H1 (cell line): Measurements from ENCODE around the gene OBSCN. TPM values are rescaled to one million over a fixed set of nuclear protein-coding genes. Genes with fewer than 3 reads are reported as not detected.

Experiments used
- CTCF ChIA-PET: fragments of 300-600 bp; sonication (Branson Sonifier 250); formaldehyde crosslinking; loops from one replicate; lab custom pipeline; 2021; ENCODE audit not compliant: partially characterized antibody; lab: Charles Lee
- POLR2A ChIA-PET: fragments of 300-600 bp; sonication (Branson Sonifier 250); formaldehyde crosslinking; loops from one replicate; lab custom pipeline; 2021; ENCODE audit warnings: inconsistent platforms; ENCODE audit not compliant: partially characterized antibody; lab: Charles Lee
- DNase-seq, 2 experiments: peaks; one replicate each; pipeline versions ENCODE4 v3.0.0 to v3.0.0-alpha.2; 2010 to 2022; ENCODE audit warnings: low spot score in 2 of 2, low read depth in 1 of 2, mixed read lengths in 1 of 2
- FAIRE-seq: peaks from 2 replicates; lab custom pipeline; 2011; peaks lifted over from hg19 to GRCh38; lab: Jason Lieb, UNC
- H2AFZ ChIP-seq: 2 replicates; pipeline ENCODE4 v1.8.1; 2012; ENCODE audit warnings: low read length, inconsistent platforms
- H2AK5ac ChIP-seq: 2 replicates; pipeline ENCODE4 v1.6.1; 2013; ENCODE audit warnings: low read depth, low read length
- H2BK120ac ChIP-seq: replicated peaks from 2 replicates; pipeline ENCODE3; 2013; ENCODE audit warnings: low read depth, low read length, inconsistent platforms
- H2BK12ac ChIP-seq: 2 replicates; pipeline ENCODE4 v1.6.1; 2013; ENCODE audit warnings: low read depth, low read length
- H2BK15ac ChIP-seq: 2 replicates; pipeline ENCODE4 v1.6.1; 2013; ENCODE audit warnings: low read length
- H2BK20ac ChIP-seq: 2 replicates; pipeline ENCODE4 v1.6.1; 2013; ENCODE audit warnings: low read length
- H2BK5ac ChIP-seq: 2 replicates; pipeline ENCODE4 v1.6.1; 2013; ENCODE audit warnings: low read depth, low read length
- H3K14ac ChIP-seq: 2 replicates; pipeline ENCODE4 v1.6.1; 2013; ENCODE audit warnings: inconsistent platforms; ENCODE audit not compliant: insufficient read length
- H3K18ac ChIP-seq: 2 replicates; pipeline ENCODE4 v1.6.1; 2013; ENCODE audit warnings: low read length; ENCODE audit errors: extremely low read depth
- H3K23ac ChIP-seq: 2 replicates; pipeline ENCODE4 v1.6.1; 2013; ENCODE audit warnings: inconsistent platforms; ENCODE audit not compliant: insufficient read length
- H3K23me2 ChIP-seq: 2 replicates; pipeline ENCODE4 v1.6.1; 2013; ENCODE audit warnings: low read depth, low read length
- H3K27ac ChIP-seq: 2 replicates; pipeline ENCODE4 v1.6.1; 2011; ENCODE audit warnings: low read depth, low read length, inconsistent platforms
- H3K27me3 ChIP-seq, 4 experiments: replicated peaks in 1 of 4; 1 replicate in 1 of 4; 2 replicates in 3 of 4; pipeline versions ENCODE4 v1.6.1 to v1.8.1; 2011 to 2013; ENCODE audit warnings: low read length in 3 of 4, mild to moderate bottlenecking in 3 of 4, inconsistent platforms in 2 of 4, mixed read lengths in 2 of 4, moderate library complexity in 1 of 4; ENCODE audit not compliant: control insufficient read depth in 3 of 4, insufficient read depth in 3 of 4; ENCODE audit errors: extremely low read depth in 1 of 4
- H3K36me3 ChIP-seq, 4 experiments: 2 replicates each; pipeline versions ENCODE4 v1.6.1 to v1.8.1; 2011 to 2013; ENCODE audit warnings: mild to moderate bottlenecking in 4 of 4, low read length in 3 of 4, moderate library complexity in 2 of 4, control low read depth in 1 of 4, inconsistent platforms in 1 of 4; ENCODE audit not compliant: insufficient read depth in 4 of 4, control insufficient read depth in 2 of 4
- H3K4ac ChIP-seq: replicated peaks from 2 replicates; pipeline ENCODE3; 2013; ENCODE audit warnings: low read length, low read depth, mixed read lengths, inconsistent platforms; ENCODE audit not compliant: insufficient read length
- H3K4me1 ChIP-seq, 4 experiments: replicated peaks in 1 of 4; 1 replicate in 1 of 4; 2 replicates in 3 of 4; pipeline versions ENCODE4 v1.6.1 to v1.8.1; 2011 to 2013; ENCODE audit warnings: low read length in 3 of 4, inconsistent platforms in 2 of 4, mixed read lengths in 1 of 4; ENCODE audit not compliant: insufficient read depth in 4 of 4, control insufficient read depth in 3 of 4
- H3K4me2 ChIP-seq, 2 experiments: 2 replicates each; pipeline versions ENCODE4 v1.6.1 to v1.8.1; 2011 to 2013; ENCODE audit warnings: low read depth in 2 of 2, low read length in 2 of 2, control low read depth in 1 of 2, inconsistent platforms in 1 of 2, mild to moderate bottlenecking in 1 of 2; ENCODE audit not compliant: insufficient read depth in 1 of 2
- H3K4me3 ChIP-seq, 4 experiments: fragments of 200-600, 300-600 bp in 1 of 4; sonication (generic), shearing (Covaris generic), sonication (Bioruptor Twin) in 1 of 4; 2 replicates each; pipeline versions ENCODE4 v1.5.1 to v1.8.1; 2011 to 2016; ENCODE audit warnings: low read length in 4 of 4, low read depth in 3 of 4, control low read depth in 2 of 4, inconsistent platforms in 2 of 4, mild to moderate bottlenecking in 2 of 4, mixed read lengths in 1 of 4, moderate library complexity in 1 of 4; ENCODE audit not compliant: insufficient read depth in 2 of 4; ENCODE audit errors: extremely low read depth in 1 of 4
- H3K56ac ChIP-seq: replicated peaks from 2 replicates; pipeline ENCODE3; 2013; ENCODE audit warnings: low read depth, mild to moderate bottlenecking, mixed read lengths, low read length, inconsistent platforms; ENCODE audit not compliant: insufficient read length
- H3K79me1 ChIP-seq: 2 replicates; pipeline ENCODE4 v1.6.1; 2013; ENCODE audit warnings: low read depth, low read length, control low read depth
- H3K79me2 ChIP-seq, 2 experiments: 2 replicates each; pipeline versions ENCODE4 v1.6.1 to v1.8.1; 2012 to 2013; ENCODE audit warnings: low read length in 2 of 2, mild to moderate bottlenecking in 2 of 2, inconsistent platforms in 1 of 2; ENCODE audit not compliant: insufficient read depth in 2 of 2, control insufficient read depth in 1 of 2
- H3K9ac ChIP-seq, 4 experiments: replicated peaks in 1 of 4; 1 replicate in 1 of 4; 2 replicates in 3 of 4; pipeline versions ENCODE4 v1.6.1 to v1.8.1; 2011 to 2013; ENCODE audit warnings: low read depth in 3 of 4, low read length in 3 of 4, control low read depth in 2 of 4, mild to moderate bottlenecking in 2 of 4, moderate library complexity in 2 of 4, inconsistent platforms in 1 of 4; ENCODE audit errors: extremely low read depth in 1 of 4
- H3K9me3 ChIP-seq, 2 experiments: 2 replicates each; pipeline versions ENCODE4 v1.6.1 to v1.8.1; 2012 to 2013; ENCODE audit warnings: mild to moderate bottlenecking in 2 of 2, moderate library complexity in 2 of 2, control low read depth in 1 of 2, inconsistent platforms in 1 of 2, low read depth in 1 of 2, low read length in 1 of 2, mixed read lengths in 1 of 2; ENCODE audit not compliant: insufficient read depth in 2 of 2
- H4K20me1 ChIP-seq, 2 experiments: replicated peaks in 1 of 2; 2 replicates each; pipeline versions ENCODE3 to v1.8.1; 2011 to 2013; ENCODE audit warnings: inconsistent platforms in 2 of 2, low read length in 2 of 2, mild to moderate bottlenecking in 1 of 2; ENCODE audit not compliant: insufficient read depth in 2 of 2, control insufficient read depth in 1 of 2
- H4K5ac ChIP-seq: 2 replicates; pipeline ENCODE4 v1.6.1; 2013; ENCODE audit warnings: low read length, low read depth, mixed read lengths, inconsistent platforms; ENCODE audit not compliant: insufficient read length
- H4K8ac ChIP-seq: 2 replicates; pipeline ENCODE4 v1.8.0; 2013; ENCODE audit warnings: mild to moderate bottlenecking, moderate library complexity, low read length, inconsistent platforms; ENCODE audit not compliant: insufficient read depth; ENCODE audit errors: extremely low read depth
- H4K91ac ChIP-seq: replicated peaks from 2 replicates; pipeline ENCODE3; 2013; ENCODE audit warnings: low read length, mixed read lengths, inconsistent platforms; ENCODE audit not compliant: insufficient read length
- CBX5 ChIP-seq: fragments of 300-800, 300-1000 bp; sonication (generic); IDR thresholded peaks from 2 replicates; pipeline ENCODE4 v1.7.1; 2016; ENCODE audit warnings: antibody characterized with exemption, low read length, low read depth
- CTBP2 ChIP-seq: IDR thresholded peaks from 2 replicates; pipeline ENCODE4 v1.7.0; 2011; ENCODE audit warnings: borderline replicate concordance, mild to moderate bottlenecking, moderate library complexity, mixed read lengths, low read length; ENCODE audit not compliant: insufficient read depth, insufficient read length
- GABPA ChIP-seq: IDR thresholded peaks from 2 replicates; pipeline ENCODE4 v1.6.1; 2011; ENCODE audit warnings: mild to moderate bottlenecking, low read length, moderate library complexity, borderline replicate concordance; ENCODE audit not compliant: insufficient read depth
- KDM5A ChIP-seq: fragments of 200-600 bp; IDR thresholded peaks from 2 replicates; pipeline ENCODE4 v1.7.1; 2012; ENCODE audit warnings: mild to moderate bottlenecking, low read length, inconsistent platforms, mixed read lengths
- NRF1 ChIP-seq: IDR thresholded peaks from 2 replicates; pipeline ENCODE4 v1.6.1; 2011; ENCODE audit warnings: mild to moderate bottlenecking, low read depth, low read length, improper control_type of control experiment
- RBBP5 ChIP-seq: IDR thresholded peaks from 2 replicates; pipeline ENCODE4 v1.7.1; 2012; ENCODE audit warnings: low read depth, mild to moderate bottlenecking, inconsistent platforms, low read length, moderate library complexity, borderline replicate concordance
- RXRA ChIP-seq: IDR thresholded peaks from 2 replicates; pipeline ENCODE4 v1.6.1; 2011; ENCODE audit warnings: low read depth, mild to moderate bottlenecking, low read length, moderate library complexity; ENCODE audit not compliant: insufficient read depth
- SP2 ChIP-seq: IDR thresholded peaks from 2 replicates; pipeline ENCODE4 v1.6.1; 2012; ENCODE audit warnings: mild to moderate bottlenecking, low read length, inconsistent platforms
- SRF ChIP-seq: IDR thresholded peaks from 2 replicates; pipeline ENCODE4 v1.6.1; 2011; ENCODE audit warnings: mild to moderate bottlenecking, low read depth, low read length, moderate library complexity
- SUZ12 ChIP-seq: fragments of 200-600 bp; sonication (generic); IDR thresholded peaks from 2 replicates; pipeline ENCODE4 v1.6.1; 2012; ENCODE audit warnings: mild to moderate bottlenecking, inconsistent platforms, low read length, moderate library complexity, mixed read lengths
- TAF7 ChIP-seq: optimal IDR thresholded peaks from 2 replicates; pipeline ENCODE3; 2011; ENCODE audit warnings: low read depth, mild to moderate bottlenecking, inconsistent platforms, low read length, moderate library complexity, borderline replicate concordance
- WGBS, 2 experiments: shearing (Covaris generic) in 1 of 2; methylation state at CpG; one replicate each; pipeline versions ENCODE4 v1.1.6 to v1.1.7; 2013 to 2015; ENCODE audit warnings: low lambda C conversion rate in 2 of 2, mixed read lengths in 2 of 2, inconsistent platforms in 1 of 2, low coverage in 1 of 2, missing lambda C conversion rate in 1 of 2; ENCODE audit not compliant: insufficient replicate concordance in 2 of 2, insufficient coverage in 1 of 2, insufficient read length in 1 of 2; ENCODE audit errors: extremely low coverage in 1 of 2, missing lambda C conversion rate in 1 of 2; 5-methylcytosine and 5-hydroxymethylcytosine counted together
- polyA plus RNA-seq, 7 experiments: library from polyadenylated mRNA; depleted of rRNA in 3 of 7; stranded (reverse) in 5 of 7; unstranded in 2 of 7; fragments of >200 nt in 5 of 7; fragments of 200-250 nt in 2 of 7; gene quantifications; 1 replicate in 5 of 7; 2 replicates in 1 of 7; 4 replicates in 1 of 7; pipeline versions ENCODE4 v1.2.1 to v1.2.3, GENCODE V29; 2011 to 2013; ENCODE audit warnings: missing spikeins in 2 of 7, mixed read lengths in 2 of 7
- total RNA-seq: library from RNA; stranded (reverse); fragmentation: NEBNext Ultra II Directional; extraction: Animal tissue kit (Norgen Biotek cat#: 25700); gene quantifications from 2 replicates; pipeline ENCODE4 v1.2.1, GENCODE V29; 2021
- TF ChIP-seq, protein P1 (sequence below): IDR thresholded peaks from 2 replicates; pipeline ENCODE4 v1.6.1; 2012; ENCODE audit warnings: inconsistent platforms

OBSCN gene
- total and polyA plus RNA-seq, 2 of the 8 experiments (the other 6 are each of a cell fraction or from before 2014, with no cell fraction given) = 7.5 to 28.4 TPM

DNA sequence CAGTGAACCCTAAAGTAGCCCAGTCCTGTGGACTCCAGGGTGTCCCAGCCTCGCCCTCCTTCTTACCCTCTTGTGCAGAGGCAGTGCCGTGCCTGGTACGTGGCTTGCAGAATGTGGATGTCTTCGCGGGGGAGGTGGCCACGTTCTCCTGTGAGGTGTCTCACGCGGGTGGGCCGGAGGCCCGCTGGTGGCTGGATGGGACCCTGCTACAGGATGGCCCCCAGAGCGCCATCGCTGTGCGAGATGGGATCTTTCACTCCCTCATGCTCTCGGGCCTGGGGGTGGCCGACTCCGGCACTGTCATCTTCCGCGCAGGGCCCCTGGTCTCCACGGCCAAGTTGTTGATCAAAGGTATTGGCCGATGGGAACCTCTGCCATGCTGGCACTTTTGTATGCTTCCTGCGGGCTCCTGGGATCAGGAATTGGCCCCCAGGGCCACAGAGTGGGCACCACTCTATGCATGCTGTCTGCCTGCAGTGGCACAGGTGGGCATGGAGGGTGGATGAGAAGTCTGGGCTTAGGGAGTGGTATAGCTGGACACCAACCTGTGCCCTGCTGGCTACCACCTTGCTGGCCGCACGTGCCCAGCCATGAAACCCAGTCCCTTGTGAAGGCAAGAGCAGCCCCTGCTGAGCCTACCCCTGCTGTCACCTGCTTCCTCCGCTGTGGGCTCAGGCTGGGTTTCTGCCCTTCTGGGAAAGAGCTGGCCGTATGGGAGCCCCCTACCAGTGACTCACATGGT is 105.9 kb downstream of the OBSCN start:
- H3K56ac ChIP-seq = no peak overlapping the region
- H2BK5ac ChIP-seq = no peak overlapping the region
- no peak overlapping the region for H2BK15ac ChIP-seq
- H3K9me3 ChIP-seq = peaks cover 7 to 9% of the 10 kb centered on the region in 2 experiments; a peak in 3 of 4 replicates
- WGBS, 2 experiments = 94% methylated on average over 25 of the region's 25 CpGs; no CpG with 5 or more reads in 1 of the 2 experiments
- no peaks in the 10 kb centered on the region for H3K79me1 ChIP-seq
- no peak overlapping the region for H3K4ac ChIP-seq
- peaks cover 8% of the 10 kb centered on the region; the same call in 1 of the 2 replicates for H3K23me2 ChIP-seq
- H4K8ac ChIP-seq = no peak overlapping the region
- H3K4me3 ChIP-seq = no peak overlapping the region
- H2AFZ ChIP-seq = no peak overlapping the region
- H3K18ac ChIP-seq = no peak overlapping the region
- no peak overlapping the region for H4K5ac ChIP-seq
- H3K9ac ChIP-seq = no peak overlapping the region
- H3K14ac ChIP-seq = no peak overlapping the region
- POLR2A ChIA-PET = no interaction called here
- no peak overlapping the region for H3K4me2 ChIP-seq
- H2BK120ac ChIP-seq = no peak overlapping the region
- H3K27me3 ChIP-seq = no peaks in the 10 kb centered on the region; a peak in 1 of 7 replicates
- H4K20me1 ChIP-seq = peaks cover 0 to 5% of the 10 kb centered on the region in 2 experiments
- H2AK5ac ChIP-seq = no peak overlapping the region
- no peaks in the 10 kb centered on the region for H3K4me1 ChIP-seq
- no peak for DNase-seq
- no peaks in the 10 kb centered on the region for H3K79me2 ChIP-seq
- H3K27ac ChIP-seq = no peak overlapping the region
- H3K23ac ChIP-seq = no peak overlapping the region
- CTCF ChIA-PET = interaction anchor here (1.0 kb wide), 1 partner anchor 31 kb away, joined by 3 read pairs; no protein-coding TSS in a partner anchor
- no peak for FAIRE-seq
- H2BK20ac ChIP-seq = no peak overlapping the region
- peaks cover 0 to 7% (median 0%) of the 10 kb centered on the region in 4 experiments; a peak in 1 of 8 replicates for H3K36me3 ChIP-seq
- H2BK12ac ChIP-seq = no peak overlapping the region
- no peak overlapping the region for H4K91ac ChIP-seq
- TF ChIP-seq CBX5 (no peak), NRF1 (no peak), RXRA (no peak), GABPA (no peak), SRF (no peak), CTBP2 (no peak), SUZ12 (no peak), TAF7 (no peak), SP2 (no peak), RBBP5 (no peak), KDM5A (no peak)
- TF ChIP-seq, protein P1, sequence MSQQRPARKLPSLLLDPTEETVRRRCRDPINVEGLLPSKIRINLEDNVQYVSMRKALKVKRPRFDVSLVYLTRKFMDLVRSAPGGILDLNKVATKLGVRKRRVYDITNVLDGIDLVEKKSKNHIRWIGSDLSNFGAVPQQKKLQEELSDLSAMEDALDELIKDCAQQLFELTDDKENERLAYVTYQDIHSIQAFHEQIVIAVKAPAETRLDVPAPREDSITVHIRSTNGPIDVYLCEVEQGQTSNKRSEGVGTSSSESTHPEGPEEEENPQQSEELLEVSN = no peak
